Loucy (cell line): ENCODE results near the gene HSF5.

Experiments used
- H2AFZ ChIP-seq: fragments of 200-600 bp; sonication (generic); 2 replicates; pipeline ENCODE4 v1.6.0; 2016; ENCODE audit warnings: antibody characterized with exemption, mild to moderate bottlenecking, low read length, moderate library complexity
- H3F3A ChIP-seq: fragments of 200-600 bp; 2 replicates; pipeline ENCODE4 v1.6.0; 2016; ENCODE audit warnings: antibody characterized with exemption, low read depth, mild to moderate bottlenecking
- H3K27me3 ChIP-seq: fragments of 200-600 bp; sonication (generic); 2 replicates; pipeline ENCODE4 v1.6.1; 2014; ENCODE audit warnings: low read length, mild to moderate bottlenecking; ENCODE audit not compliant: insufficient read depth, poor library complexity, severe bottlenecking
- H3K36me3 ChIP-seq: fragments of 200-600 bp; sonication (generic); 2 replicates; pipeline ENCODE4 v1.6.1; 2016; ENCODE audit warnings: low read length; ENCODE audit not compliant: insufficient read depth
- H3K4me1 ChIP-seq: fragments of 200-600 bp; sonication (generic); 2 replicates; pipeline ENCODE4 v1.5.1; 2014; ENCODE audit warnings: low read length, mild to moderate bottlenecking; ENCODE audit not compliant: insufficient read depth, poor library complexity, severe bottlenecking
- H3K4me2 ChIP-seq: fragments of 200-600 bp; sonication (generic); 2 replicates; pipeline ENCODE4 v1.6.0; 2014; ENCODE audit warnings: antibody characterized with exemption, low read length, low read depth, mild to moderate bottlenecking; ENCODE audit not compliant: poor library complexity, severe bottlenecking
- H3K4me3 ChIP-seq: fragments of 200-600 bp; sonication (generic); 2 replicates; pipeline ENCODE4 v1.5.1; 2014; ENCODE audit warnings: low read length, mild to moderate bottlenecking, mixed read lengths; ENCODE audit not compliant: poor library complexity, severe bottlenecking
- H3K79me2 ChIP-seq: fragments of 200-600 bp; sonication (generic); 2 replicates; pipeline ENCODE4 v1.6.1; 2014; ENCODE audit warnings: low read length; ENCODE audit not compliant: insufficient read depth
- H3K9ac ChIP-seq: fragments of 200-600 bp; sonication (generic); 2 replicates; pipeline ENCODE4 v1.6.0; 2014; ENCODE audit warnings: mild to moderate bottlenecking, low read depth, low read length, moderate library complexity; ENCODE audit not compliant: poor library complexity, severe bottlenecking
- H3K9me2 ChIP-seq: fragments of 200-600 bp; sonication (generic); replicated peaks from 2 replicates; pipeline ENCODE4 v1.6.1; 2016; ENCODE audit warnings: low read depth, low read length, mixed read lengths
- H3K9me3 ChIP-seq: fragments of 200-600 bp; sonication (generic); 2 replicates; pipeline ENCODE4 v1.6.1; 2014; ENCODE audit warnings: mild to moderate bottlenecking, antibody characterized with exemption, low read length, low read depth; ENCODE audit not compliant: insufficient read depth
- H4K20me1 ChIP-seq: fragments of 200-600 bp; sonication (generic); 2 replicates; pipeline ENCODE4 v1.6.0; 2014; ENCODE audit warnings: antibody characterized with exemption, low read length, mild to moderate bottlenecking; ENCODE audit not compliant: insufficient read depth, poor library complexity, severe bottlenecking
- CTCF ChIP-seq: fragments of 200-600 bp; sonication (generic); conservative IDR thresholded peaks from 2 replicates; pipeline ENCODE4 v1.5.1; 2014; ENCODE audit warnings: mild to moderate bottlenecking, antibody characterized with exemption, low read length
- EZH2phosphoT487 ChIP-seq: fragments of 200-600 bp; IDR thresholded peaks from 2 replicates; pipeline ENCODE4 v1.6.1; 2018; ENCODE audit warnings: antibody characterized with exemption, mild to moderate bottlenecking, moderate library complexity, borderline replicate concordance

The HSF5 gene

DNA sequence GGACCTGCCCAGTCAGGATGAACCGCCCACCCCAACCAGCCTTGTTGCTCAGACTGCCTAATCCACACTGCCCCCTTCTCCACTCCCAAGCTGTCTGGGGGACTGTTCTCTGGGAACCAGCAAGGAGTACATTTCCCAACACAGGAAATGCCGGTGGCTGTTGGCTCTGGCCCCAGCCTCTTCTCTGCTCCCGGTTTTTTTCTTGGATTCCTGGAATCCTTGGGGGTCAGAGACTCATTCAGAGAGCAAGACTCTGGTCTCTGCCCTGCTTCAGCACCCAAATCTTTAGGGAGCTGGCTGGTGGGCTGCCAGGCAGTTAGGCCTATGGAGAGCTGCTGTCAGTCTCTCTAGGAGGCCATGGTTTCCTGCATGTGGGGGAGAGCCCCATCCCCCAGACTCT, 37.0 kb upstream of the HSF5 start:
- H3K4me2 ChIP-seq, result no peak overlapping the region
- H3K9me3 ChIP-seq, result no peaks in the 10 kb centered on the region
- H3K4me1 ChIP-seq, result peaks cover 19% of the 10 kb centered on the region
- no peak overlapping the region for H3K4me3 ChIP-seq
- no peak for TF ChIP-seq CTCF
- TF ChIP-seq EZH2phosphoT487, result no peak
- H3K9me2 ChIP-seq, result no peaks in the 10 kb centered on the region
- no peaks in the 10 kb centered on the region for H3K27me3 ChIP-seq
- no peak overlapping the region for H2AFZ ChIP-seq
- H3K79me2 ChIP-seq, result no peaks in the 10 kb centered on the region
- no peaks in the 10 kb centered on the region for H3K36me3 ChIP-seq
- no peaks in the 10 kb centered on the region for H3F3A ChIP-seq
- no peak overlapping the region for H3K9ac ChIP-seq
- no peaks in the 10 kb centered on the region for H4K20me1 ChIP-seq

- Histone ChIP-seq H3K4me1 (peaks cover 25% of the 10 kb centered on the region), H3K4me2 (no peak overlapping the region), H3K36me3 (no peaks in the 10 kb centered on the region), H3K9me2 (no peaks in the 10 kb centered on the region), H3K79me2 (peaks cover 6% of the 10 kb centered on the region), H4K20me1 (no peaks in the 10 kb centered on the region), H3F3A (peaks cover 7% of the 10 kb centered on the region), H3K9ac (no peak overlapping the region), H3K9me3 (no peaks in the 10 kb centered on the region), H3K27me3 (no peaks in the 10 kb centered on the region), H3K4me3 (no peak overlapping the region), H2AFZ (no peak overlapping the region)
- TF ChIP-seq CTCF, result no peak
- no peak for TF ChIP-seq EZH2phosphoT487
Measured at GRCh38 chr17:58521680-58522079, 33.5 kb upstream of the HSF5 start.

DNA sequence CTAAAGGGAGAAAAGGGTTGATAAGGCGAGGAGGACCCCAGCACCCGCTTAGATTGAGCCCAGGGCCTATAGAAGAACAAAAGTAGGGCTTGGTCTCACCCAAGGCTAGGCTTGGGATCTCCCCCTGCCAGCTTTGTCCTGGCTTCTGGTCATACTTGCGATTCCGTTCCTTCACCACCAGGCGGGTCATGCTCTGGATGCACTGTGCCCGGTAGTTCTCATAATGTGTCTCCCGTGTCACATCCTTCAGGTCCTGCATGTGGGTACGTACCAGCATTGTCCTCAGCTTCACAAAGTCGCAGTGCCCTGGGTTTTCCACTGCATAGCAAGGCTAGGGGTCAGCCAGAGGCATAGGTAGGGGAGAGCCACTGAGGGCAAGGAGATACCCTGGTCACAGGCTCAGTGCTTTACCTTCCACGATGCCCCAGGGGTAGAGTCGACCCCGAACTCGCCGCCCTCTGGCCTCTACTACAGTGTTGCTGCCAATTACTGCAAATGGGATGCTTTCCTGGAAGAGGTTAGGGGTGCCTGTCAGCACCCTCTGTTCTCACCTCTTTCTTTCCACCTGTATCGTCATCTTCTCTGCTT, 32.7 kb upstream of the HSF5 start:
- Histone ChIP-seq H3K9me3 (no peaks in the 10 kb centered on the region), H3K27me3 (no peaks in the 10 kb centered on the region), H3K9ac (peak overlapping the region; percentile 91), H3K79me2 (peaks cover 10% of the 10 kb centered on the region), H3F3A (peaks cover 7% of the 10 kb centered on the region), H3K4me3 (no peak overlapping the region), H3K36me3 (no peaks in the 10 kb centered on the region), H3K4me1 (peaks cover 21% of the 10 kb centered on the region), H4K20me1 (no peaks in the 10 kb centered on the region), H3K9me2 (no peaks in the 10 kb centered on the region), H3K4me2 (peak overlapping the region; percentile 82), H2AFZ (no peak overlapping the region)
- peak; percentile 50 for TF ChIP-seq CTCF
- TF ChIP-seq EZH2phosphoT487, result no peak
